K562 (cell line): ENCODE measurements around the gene OMG. TPM values are rescaled to one million over a fixed set of nuclear protein-coding genes. Genes with fewer than 3 reads are reported as not detected.

ENCODE experiments used
- ATAC-seq: fragments of 200-7000 bp; cut with Tn5 transposase; 3 replicates; pipeline ENCODE4 v1.9.1; 2020; ENCODE audit warnings: moderate library complexity
- BruUV-seq: library from RNA; stranded (reverse); fragments of 400-500 nt; replicated peaks from 2 replicates; lab custom pipeline; 2021; lab: Mats Ljungman, UMichigan
- CTCF ChIA-PET: fragments of 300-600 bp; formaldehyde crosslinking; extraction: SDS; loops from one replicate; lab custom pipeline; 2021; ENCODE audit warnings: low intra/inter-chr PET ratio; lab: Yijun Ruan, JAX
- POLR2A ChIA-PET: fragments of 300-600, 350-650 bp; sonication (Branson Sonifier 250); formaldehyde crosslinking; extraction: SDS; loops from one replicate; lab custom pipeline; 2021; ENCODE audit warnings: antibody characterized with exemption, inconsistent platforms; lab: Yijun Ruan, JAX
- DNase-seq, 4 experiments: peaks; one replicate each; pipeline versions ENCODE4 v3.0.0 to v3.0.0-alpha.2; 2011 to 2018; ENCODE audit warnings: low spot score in 3 of 4, mixed read lengths in 3 of 4; ENCODE audit errors: extremely low read depth in 1 of 4
- FAIRE-seq: peaks from 2 replicates; lab custom pipeline; 2011; peaks lifted over from hg19 to GRCh38; lab: Jason Lieb, UNC
- H2AFZ ChIP-seq: 2 replicates; pipeline ENCODE4 v1.6.0; 2011; ENCODE audit warnings: low read depth, low read length, control low read depth, inconsistent platforms
- H3K27ac ChIP-seq: fragments of 200-600 bp; 3 replicates; pipeline ENCODE4 v1.8.0; 2011; ENCODE audit warnings: low read depth, mild to moderate bottlenecking, control low read depth, inconsistent platforms, low read length, moderate library complexity, mixed read lengths; ENCODE audit errors: extremely low read depth
- H3K27me3 ChIP-seq, 2 experiments: fragments of 300-600 bp in 1 of 2; 2 replicates in 1 of 2; 3 replicates in 1 of 2; pipeline versions ENCODE4 v1.6.0 to v1.8.0; 2011; ENCODE audit warnings: inconsistent platforms in 2 of 2, low read length in 2 of 2, mild to moderate bottlenecking in 1 of 2, mixed read lengths in 1 of 2, moderate library complexity in 1 of 2; ENCODE audit not compliant: control insufficient read depth in 2 of 2, insufficient read depth in 2 of 2
- H3K36me3 ChIP-seq: fragments of 300-600 bp; 3 replicates; pipeline ENCODE4 v1.8.0; 2011; ENCODE audit warnings: mild to moderate bottlenecking, low read length, inconsistent platforms; ENCODE audit not compliant: control insufficient read depth, insufficient read depth
- H3K4me1 ChIP-seq, 2 experiments: fragments of 200-600 bp in 1 of 2; replicated peaks in 1 of 2; 2 replicates in 1 of 2; 3 replicates in 1 of 2; pipeline versions ENCODE4 v1.5.1 to v1.8.0; 2011; ENCODE audit warnings: inconsistent platforms in 2 of 2, low read length in 2 of 2, mild to moderate bottlenecking in 1 of 2, mixed read lengths in 1 of 2, moderate library complexity in 1 of 2; ENCODE audit not compliant: control insufficient read depth in 2 of 2, insufficient read depth in 2 of 2
- H3K4me2 ChIP-seq: 2 replicates; pipeline ENCODE4 v1.6.1; 2011; ENCODE audit warnings: low read length, control low read depth, inconsistent platforms, mixed read lengths; ENCODE audit not compliant: insufficient read depth
- H3K4me3 ChIP-seq: fragments of 200-600 bp; sonication (generic), shearing (Covaris generic); 2 replicates; pipeline ENCODE4 v1.5.1; 2016; ENCODE audit warnings: control low read depth, inconsistent platforms
- H3K79me2 ChIP-seq: fragments of 200-600 bp; 3 replicates; pipeline ENCODE4 v1.8.0; 2011; ENCODE audit warnings: low read length, inconsistent platforms; ENCODE audit not compliant: control insufficient read depth, insufficient read depth
- H3K9ac ChIP-seq, 2 experiments: 2 replicates each; pipeline versions ENCODE4 v1.6.0 to v1.6.1; 2011; ENCODE audit warnings: low read depth in 2 of 2, low read length in 2 of 2, control low read depth in 1 of 2, inconsistent platforms in 1 of 2, mild to moderate bottlenecking in 1 of 2, mixed read lengths in 1 of 2; ENCODE audit not compliant: insufficient read depth in 1 of 2
- H3K9me1 ChIP-seq: one replicate; pipeline ENCODE4 v1.6.0; 2011; ENCODE audit warnings: inconsistent platforms, mild to moderate bottlenecking, low read length, moderate library complexity; ENCODE audit not compliant: control insufficient read depth, insufficient read depth
- H3K9me3 ChIP-seq: replicated peaks from 2 replicates; pipeline ENCODE4 v1.5.1; 2011; ENCODE audit warnings: low read depth, low read length, inconsistent platforms; ENCODE audit not compliant: control insufficient read depth, insufficient read depth
- H4K20me1 ChIP-seq: replicated peaks from 2 replicates; pipeline ENCODE4 v1.6.1; 2011; ENCODE audit warnings: low read length, inconsistent platforms, mixed read lengths; ENCODE audit not compliant: control insufficient read depth, insufficient read depth
- ATF3 ChIP-seq, 2 experiments: fragments of 450-650 bp in 1 of 2; sonication (generic) in 1 of 2; formaldehyde crosslinking in 1 of 2; IDR thresholded peaks in 1 of 2; conservative IDR thresholded peaks in 1 of 2; 2 replicates each; pipeline versions ENCODE4 v1.6.1 to v1.8.1; 2016 to 2023; ENCODE audit warnings: mild to moderate bottlenecking in 2 of 2, moderate library complexity in 2 of 2, inconsistent platforms in 1 of 2, missing genetic modification reagents in 1 of 2
- BCOR ChIP-seq: fragments of 450-650 bp; IDR thresholded peaks from 2 replicates; pipeline ENCODE4 v1.6.1; 2016
- ELF1 ChIP-seq: fragments of 200-800 bp; sonication (Bioruptor generic); IDR thresholded peaks from 2 replicates; pipeline ENCODE4 v1.6.1; 2016; ENCODE audit warnings: missing genetic modification characterization, missing compliant biosample characterization
- FOXM1 ChIP-seq, 2 experiments: fragments of 450-650 bp in 1 of 2; sonication (generic) in 1 of 2; formaldehyde crosslinking in 1 of 2; IDR thresholded peaks; 2 replicates each; pipeline versions ENCODE4 v1.6.1 to v1.9.0; 2017 to 2022; ENCODE audit warnings: low read depth in 2 of 2, mild to moderate bottlenecking in 2 of 2, missing genetic modification reagents in 1 of 2, moderate library complexity in 1 of 2
- GABPA ChIP-seq: fragments of 200-800 bp; sonication (Bioruptor generic); conservative IDR thresholded peaks from 2 replicates; pipeline ENCODE4 v1.6.1; 2016; ENCODE audit warnings: low read depth, missing genetic modification characterization, missing compliant biosample characterization
- GATAD2B ChIP-seq: fragments of 450-650 bp; IDR thresholded peaks from 2 replicates; pipeline ENCODE4 v1.6.1; 2017; ENCODE audit warnings: mild to moderate bottlenecking, borderline replicate concordance
- HMGN3 ChIP-seq: IDR thresholded peaks from 2 replicates; pipeline ENCODE4 v1.6.1; 2011; ENCODE audit warnings: borderline replicate concordance, low read depth, mild to moderate bottlenecking, mixed read lengths, low read length; ENCODE audit not compliant: insufficient read length; ENCODE audit errors: extremely low read depth
- HNRNPLL ChIP-seq: fragments of 200-400 bp; formaldehyde crosslinking; IDR thresholded peaks from 2 replicates; pipeline ENCODE4 v1.6.1; 2017; ENCODE audit warnings: low read length, low read depth, mild to moderate bottlenecking; ENCODE audit not compliant: poor library complexity, severe bottlenecking
- JUND ChIP-seq, 2 experiments: IDR thresholded peaks; 2 replicates in 1 of 2; 3 replicates in 1 of 2; pipeline ENCODE4 v1.6.1; 2011; ENCODE audit warnings: borderline replicate concordance in 2 of 2, low read depth in 2 of 2, low read length in 2 of 2, improper control_type of control experiment in 1 of 2, missing biosample characterization in 1 of 2, missing genetic modification characterization in 1 of 2, missing genetic modification reagents in 1 of 2
- MEIS2 ChIP-seq: fragments of 450-650 bp; IDR thresholded peaks from 2 replicates; pipeline ENCODE4 v1.6.1; 2014; ENCODE audit warnings: mild to moderate bottlenecking; ENCODE audit not compliant: partially characterized antibody
- PRMT5 ChIP-seq: sonication (generic); formaldehyde crosslinking; IDR thresholded peaks from 2 replicates; pipeline ENCODE4 v1.5.0; 2020; ENCODE audit warnings: missing genetic modification reagents
- SMARCA5 ChIP-seq: fragments of 450-650 bp; IDR thresholded peaks from 2 replicates; pipeline ENCODE4 v1.6.1; 2016
- TAF9B ChIP-seq: fragments of 450-650 bp; IDR thresholded peaks from 2 replicates; pipeline ENCODE4 v1.6.1; 2018; ENCODE audit warnings: mild to moderate bottlenecking; ENCODE audit not compliant: partially characterized antibody
- VEZF1 ChIP-seq: fragments of 200-800 bp; sonication (Bioruptor generic); IDR thresholded peaks from 2 replicates; pipeline ENCODE4 v1.6.1; 2017; ENCODE audit warnings: missing genetic modification characterization, missing compliant biosample characterization
- ZBTB43 ChIP-seq: sonication (generic); formaldehyde crosslinking; IDR thresholded peaks from 2 replicates; pipeline ENCODE4 v1.8.0; 2023; ENCODE audit warnings: mild to moderate bottlenecking, missing genetic modification reagents
- ZNF3 ChIP-seq: fragments of 250-450 bp; sonication (Bioruptor Pico); IDR thresholded peaks from 2 replicates; pipeline ENCODE4 v1.5.0; 2021; ENCODE audit warnings: mild to moderate bottlenecking, moderate library complexity
- WGBS: fragments of 100-300 bp; shearing (Covaris generic); methylation state at CpG from one replicate; pipeline ENCODE4 v1.1.6; 2016; ENCODE audit warnings: low coverage, mixed read lengths; ENCODE audit not compliant: insufficient coverage; ENCODE audit errors: missing lambda C conversion rate; 5-methylcytosine and 5-hydroxymethylcytosine counted together
- in situ Hi-C: fragments of 300-500 bp; cut with MboI; formaldehyde crosslinking; loops from 4 replicates; pipeline ENCODE4 v1.15.0; 2018; ENCODE audit warnings: inconsistent platforms, mixed read lengths
- intact Hi-C: fragments of 100-400 bp; cut with micrococcal nuclease; formaldehyde crosslinking; loops from 2 replicates; pipeline ENCODE4 v1.14.2; 2022
- polyA plus RNA-seq, 8 experiments: library from polyadenylated mRNA; depleted of rRNA in 4 of 8; stranded (reverse) in 5 of 8; unstranded in 3 of 8; fragments of >200 nt; fragmentation: Nextera tagmentation in 2 of 8; fragmentation: Illumina TruSeq in 1 of 8; extraction: Ambion mirVana in 2 of 8; extraction: Trizol in 1 of 8; gene quantifications; 2 replicates each; pipeline versions ENCODE4 v1.2.1 to v1.2.3, GENCODE V29; 2011 to 2014; ENCODE audit warnings: inconsistent platforms in 1 of 8, missing spikeins in 1 of 8
- total RNA-seq, 7 experiments: library from RNA; depleted of rRNA in 6 of 7; stranded (reverse); fragments of >200 nt in 6 of 7; fragmentation: Illumina TruSeq in 2 of 7; extraction: Trizol in 2 of 7; gene quantifications; 2 replicates each; pipeline versions ENCODE4 v1.2.1 to v1.2.3, GENCODE V29; 2011 to 2021; ENCODE audit warnings: low replicate concordance in 1 of 7

OMG gene
- total and polyA plus RNA-seq, 9 of the 15 experiments (the other 6 are each of a cell fraction or from before 2014, with no cell fraction given) = 0.41 TPM; not detected in 8

GRCh38 chr17:31313982-31314781 lies 17.1 kb upstream of the OMG start, which contains the start of gene EVI2B:
Gene EVI2B, minus strand, starts transcription at chr17:31314054. Its CDS starts 8,445 bp downstream, at chr17:31305609.
- H3K4me2 ChIP-seq = no peak within 1 kb of the TSS
- no peaks in the 10 kb centered on the region for H4K20me1 ChIP-seq
- H3K9me1 ChIP-seq = no peaks in the 10 kb centered on the region
- FAIRE-seq (peak; percentile 70), DNase-seq (peak in 2 of 4 experiments; percentile 11 to 47), ATAC-seq (peak; percentile 71)
- WGBS = 5% methylated on average over 3 of the region's 3 CpGs
- H3K79me2 ChIP-seq = peaks cover 2% of the 10 kb centered on the region; the same call in 1 of the 3 replicates
- CTCF ChIA-PET = no interaction called here
- H3K4me1 ChIP-seq = peaks cover under 1 to 14% of the 10 kb centered on the region in 2 experiments; a peak in 4 of 5 replicates
- POLR2A ChIA-PET = interaction anchor here (1.2 kb wide), 1 partner anchor 27 kb away, joined by 3 read pairs; no protein-coding TSS in a partner anchor
- 0 out of 2 replicates have a peak within 1 kb of the TSS, but pooled peaks have one; percentile 11 for H3K4me3 ChIP-seq
- H3K9me3 ChIP-seq = no peaks in the 10 kb centered on the region
- in situ Hi-C loops = no loop called here
- H3K27me3 ChIP-seq = no peaks in the 10 kb centered on the region
- no peaks in the 10 kb centered on the region for H3K36me3 ChIP-seq
- peak within 1 kb of the TSS; percentile 62 for H3K27ac ChIP-seq
- intact Hi-C loops = no loop called here
- H2AFZ ChIP-seq = no peak within 1 kb of the TSS
- no TSS peak for BruUV-seq
- peak within 1 kb of the TSS in 1 of 2 experiments; percentile 5; a peak in 1 of 4 replicates for H3K9ac ChIP-seq
- TF ChIP-seq JUND (IDR thresholded peaks at IDR 0.05; ENCODE audit: borderline replicate concordance, low read depth, low read length) (peak; percentile 81), JUND (tag; IDR thresholded peaks at IDR 0.05; ENCODE audit: borderline replicate concordance, low read depth, low read length) (peak; percentile 87), VEZF1 (CRISPR knock-in tag) (0 out of 2 replicates have a peak, but pooled peaks have one; percentile 9), FOXM1 (IDR thresholded peaks at IDR 0.05; ENCODE audit: low read depth) (0 out of 2 replicates have a peak, but pooled peaks have one; percentile 9), FOXM1 (CRISPR knock-in tag; IDR thresholded peaks at IDR 0.05; ENCODE audit: low read depth) (no peak), TAF9B (no peak), ELF1 (peak; percentile 67), BCOR (peak; percentile 52), HMGN3 (no peak), GATAD2B (0 out of 2 replicates have a peak, but pooled peaks have one; percentile 42), GABPA (tag) (peak; percentile 74), HNRNPLL (no peak), SMARCA5 (peak; percentile 72; the same call in 1 of the 2 replicates), ZNF3 (CRISPR knock-in tag) (no peak), ATF3 (IDR thresholded peaks at IDR 0.05) (peak; percentile 90), ATF3 (CRISPR knock-in tag; conservative IDR thresholded peaks at IDR 0.05) (no peak), MEIS2 (peak; percentile 73), PRMT5 (CRISPR knock-in tag) (no peak), ZBTB43 (CRISPR knock-in tag) (no peak)
